ENCODE data around the gene VGLL3. TPM values are rescaled to one million over a fixed set of nuclear protein-coding genes. Genes with fewer than 3 reads are reported as not detected.
A peak's percentile ranks its signal among the peaks of the same experiment; 100 is the strongest.

The VGLL3 gene
- total RNA-seq, 8 experiments from 2014 or later = 0.32 to 207 (median 14.4) TPM

DNA sequence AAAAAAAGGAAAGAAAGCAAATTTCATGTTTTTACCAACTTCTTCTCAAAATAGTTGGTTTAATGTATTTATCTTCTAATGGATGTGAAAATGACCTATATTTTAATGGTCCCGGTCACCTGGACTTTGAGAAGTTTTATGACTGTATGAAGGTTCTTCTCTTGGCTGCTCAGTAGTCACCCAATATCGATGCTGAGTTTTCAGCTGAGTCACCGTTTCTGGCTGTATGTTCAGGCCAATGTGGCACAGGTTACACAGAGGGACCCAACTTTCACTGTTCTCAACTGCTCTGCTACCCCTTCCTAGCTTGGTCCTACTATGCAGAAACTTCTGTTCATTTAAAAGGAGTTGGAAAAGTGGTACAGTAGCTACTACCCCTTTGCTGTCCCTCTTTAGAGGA is 25.8 kb downstream of the VGLL3 start:
- WGBS, 10 experiments = 50 to 100% (median 86%) methylated on average over 1 to 3 of the region's 3 CpGs; no CpG with 5 or more reads in 2 of the 10 experiments
- Histone ChIP-seq H3K4me3 (no peak overlapping the region), H3K27ac (no peak overlapping the region), H3K4me1 (replicated peaks in 1 of 2) (no peaks in the 10 kb centered on the region)
- in situ Hi-C loops (cut with MboI; ENCODE audit: low pct_unique_long_range_greater_than_20kb in 2 of 9, low sequenced_read_pairs in 9 of 9, unreplicated experiment in 9 of 9) = loop anchor here in 2 of 9 experiments (25.0 kb wide), 1 partner anchor 178 kb away; no protein-coding TSS in a partner anchor
- no peak for ATAC-seq (replicated peaks in 6 of 8)

DNA sequence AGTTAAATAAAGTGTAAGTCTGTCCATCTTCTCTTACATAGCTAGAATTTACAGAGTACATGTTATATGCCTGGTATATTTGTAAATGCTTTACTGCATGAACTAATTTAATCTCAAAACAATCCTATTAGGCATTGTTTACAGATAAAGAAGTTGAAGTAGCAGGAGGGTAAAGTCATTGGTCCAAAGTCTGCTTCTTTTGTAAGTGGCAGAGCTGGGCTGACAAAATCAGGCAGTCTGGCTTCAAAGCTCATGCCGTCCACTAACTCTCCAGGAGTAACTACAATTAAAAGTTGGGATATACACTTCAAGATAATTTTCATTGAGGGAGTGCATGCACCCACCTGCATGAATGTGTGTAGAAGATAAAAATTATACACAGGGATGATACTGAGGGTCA is 27.3 kb downstream of the VGLL3 start:
- ATAC-seq (replicated peaks in 6 of 8) = no peak

DNA sequence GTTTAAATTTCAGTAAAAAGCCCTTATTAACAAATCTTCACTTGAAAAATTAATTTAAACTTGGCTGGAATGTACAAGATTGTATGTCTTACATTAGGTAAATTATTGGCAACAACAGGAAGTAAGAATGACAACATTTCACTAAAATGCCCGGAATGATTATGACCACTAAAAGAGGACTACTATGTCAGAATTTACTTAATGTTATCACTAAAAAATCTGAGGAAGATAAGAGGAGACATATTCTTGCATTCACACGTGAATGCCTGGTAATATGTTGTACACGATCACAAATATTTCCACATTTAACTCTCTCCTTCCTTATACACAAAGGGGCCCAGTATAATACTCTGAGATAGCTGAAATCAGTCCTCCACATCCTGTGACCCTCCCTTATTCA is 29.7 kb downstream of the VGLL3 start:
- in situ Hi-C loops (cut with MboI; ENCODE audit: low pct_unique_long_range_greater_than_20kb in 2 of 9, low sequenced_read_pairs in 9 of 9, unreplicated experiment in 9 of 9) = loop anchor here in 2 of 9 experiments (25.0 kb wide), 1 partner anchor 174 kb away; no protein-coding TSS in a partner anchor
- WGBS, 10 experiments = 11 to 90% (median 77%) methylated on average over 1 to 3 of the region's 3 CpGs
- no peak overlapping the region for H3K27ac ChIP-seq

More for the DNA sequence above, 27.3 kb downstream of the VGLL3 start:
- in situ Hi-C loops (cut with MboI; ENCODE audit: low pct_unique_long_range_greater_than_20kb in 2 of 9, low sequenced_read_pairs in 9 of 9, unreplicated experiment in 9 of 9) = loop anchor here in 2 of 9 experiments (25.0 kb wide), 1 partner anchor 176 kb away; no protein-coding TSS in a partner anchor
- Histone ChIP-seq H3K27ac (no peak overlapping the region), H3K4me1 (replicated peaks in 1 of 2) (no peaks in the 10 kb centered on the region), H3K4me3 (no peak overlapping the region)
- WGBS, 10 experiments = 90 to 100% (median 100%) methylated on average over 1 of the region's 1 CpG; no CpG with 5 or more reads in 3 of the 10 experiments

DNA sequence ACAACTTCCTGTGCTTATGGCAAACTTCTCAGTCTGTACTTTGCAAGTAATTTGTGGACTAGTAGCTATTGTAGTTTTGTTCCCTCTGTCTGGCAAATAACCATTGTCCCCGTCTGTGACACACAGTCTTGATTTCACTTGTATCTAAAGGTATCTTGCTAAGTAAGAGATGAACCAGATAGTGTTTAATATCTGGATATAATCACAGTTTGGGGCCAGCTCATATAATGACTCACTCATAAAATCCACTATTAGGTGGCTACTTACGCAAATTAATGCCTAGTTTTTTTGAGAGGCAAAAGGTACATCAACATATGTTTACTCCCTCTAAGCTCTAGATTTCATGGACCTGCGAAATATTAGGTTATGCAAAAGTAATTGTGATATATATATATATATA is 30.4 kb downstream of the VGLL3 start:
- no peak overlapping the region for H3K4me3 ChIP-seq
- H3K4me1 ChIP-seq (replicated peaks in 1 of 2) = no peaks in the 10 kb centered on the region
- WGBS, 10 experiments = 14 to 100% (median 93%) methylated on average over 1 to 3 of the region's 3 CpGs; no CpG with 5 or more reads in 3 of the 10 experiments
- ATAC-seq (replicated peaks in 6 of 8) = no peak
- H3K27ac ChIP-seq = no peak overlapping the region
- in situ Hi-C loops (cut with MboI; ENCODE audit: low pct_unique_long_range_greater_than_20kb in 2 of 9, low sequenced_read_pairs in 9 of 9, unreplicated experiment in 9 of 9) = loop anchor here in 2 of 9 experiments (25.0 kb wide), 1 partner anchor 173 kb away; no protein-coding TSS in a partner anchor

More for the DNA sequence above, 29.7 kb downstream of the VGLL3 start:
- no peak for ATAC-seq (replicated peaks in 6 of 8)
- no peaks in the 10 kb centered on the region for H3K4me1 ChIP-seq (replicated peaks in 1 of 2)
- no peak overlapping the region for H3K4me3 ChIP-seq

DNA sequence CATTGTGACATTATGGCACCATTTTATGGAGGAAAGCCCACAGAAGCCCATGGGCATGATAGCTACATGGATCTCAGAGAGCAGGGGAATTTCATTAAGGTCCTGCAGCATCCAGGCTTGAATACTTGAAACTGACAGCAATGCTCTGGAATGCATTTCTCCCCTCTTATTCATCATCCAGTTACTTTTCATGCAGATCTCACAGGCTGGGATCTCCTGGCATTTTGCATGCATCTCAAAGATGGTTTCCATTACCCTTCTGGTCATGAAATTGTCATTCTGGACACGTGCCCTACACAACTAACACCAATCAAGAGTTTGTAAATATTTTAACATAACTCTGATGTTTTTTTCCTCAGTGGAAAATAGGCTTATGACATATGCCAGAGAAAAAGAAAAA is 32.4 kb downstream of the VGLL3 start:
- peak in 3 of 8 experiments; percentile 71 to 89 (median 85) for ATAC-seq (replicated peaks in 6 of 8)
- in situ Hi-C loops (cut with MboI; ENCODE audit: low pct_unique_long_range_greater_than_20kb in 2 of 9, low sequenced_read_pairs in 9 of 9, unreplicated experiment in 9 of 9) = loop anchor here in 2 of 9 experiments (25.0 kb wide), 1 partner anchor 171 kb away; no protein-coding TSS in a partner anchor
- Histone ChIP-seq H3K27ac (no peak overlapping the region), H3K4me1 (replicated peaks in 1 of 2) (no peaks in the 10 kb centered on the region), H3K4me3 (no peak overlapping the region)
- whole genome bisulfite sequencing, 10 experiments = 0 to 57% (median 18%) methylated on average over 1 of the region's 1 CpG; no CpG with 5 or more reads in 4 of the 10 experiments

DNA sequence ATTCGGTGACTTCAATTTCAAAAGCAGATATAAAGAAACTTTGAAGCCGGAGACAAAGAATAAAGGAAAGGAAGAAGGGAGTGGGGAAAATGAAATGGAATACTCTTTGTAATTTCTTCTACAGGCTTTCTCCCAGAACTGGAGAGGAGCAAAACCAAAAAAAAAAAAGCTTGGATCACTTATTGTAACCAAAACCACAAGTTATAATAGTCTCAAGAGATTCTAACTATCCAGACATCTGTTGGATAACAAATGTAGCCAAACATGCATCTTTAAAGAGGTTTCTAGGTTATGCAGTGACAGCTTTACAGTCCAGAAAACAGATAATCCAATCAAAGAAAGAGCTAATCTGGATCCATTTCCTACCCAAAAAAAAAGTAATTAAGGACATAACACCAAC is 36.2 kb downstream of the VGLL3 start:
- ATAC-seq (replicated peaks in 6 of 8) = no peak
- in situ Hi-C loops (cut with MboI; ENCODE audit: low pct_unique_long_range_greater_than_20kb in 2 of 9, low sequenced_read_pairs in 9 of 9, unreplicated experiment in 9 of 9) = loop anchor here in 2 of 9 experiments (25.0 kb wide), 1 partner anchor 167 kb away; no protein-coding TSS in a partner anchor
- Histone ChIP-seq H3K27ac (no peak overlapping the region), H3K4me1 (replicated peaks in 1 of 2) (no peaks in the 10 kb centered on the region), H3K4me3 (no peak overlapping the region)
- WGBS, 10 experiments = 0 to 100% (median 78%) methylated on average over 1 to 2 of the region's 2 CpGs

DNA sequence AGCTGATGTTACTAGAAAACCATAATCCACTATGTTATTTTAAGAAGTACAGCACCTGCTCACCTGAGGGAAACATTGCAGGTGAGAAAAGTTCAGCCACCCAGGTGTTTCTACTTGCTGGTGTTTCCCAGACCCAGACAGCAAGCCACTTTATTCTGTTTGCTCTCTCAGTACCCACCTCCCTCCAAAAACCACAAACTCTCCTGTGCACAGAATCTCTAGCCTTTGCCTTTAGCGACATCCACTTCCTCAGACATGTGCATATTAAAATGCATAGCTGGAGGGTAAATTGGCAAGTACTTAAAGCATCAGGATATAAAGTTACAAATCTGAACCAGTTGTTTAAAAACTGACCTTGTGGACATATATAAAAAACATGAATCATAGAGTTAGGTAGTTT is 36.7 kb downstream of the VGLL3 start:
- H3K4me1 ChIP-seq (replicated peaks in 1 of 2) = no peaks in the 10 kb centered on the region
- 0 to 86% (median 0%) methylated on average over 1 of the region's 1 CpG; no CpG with 5 or more reads in 5 of the 10 experiments for WGBS, 10 experiments
- peak in 3 of 8 experiments; percentile 27 to 80 (median 34) for ATAC-seq (replicated peaks in 6 of 8)
- H3K27ac ChIP-seq = no peak overlapping the region
- no peak overlapping the region for H3K4me3 ChIP-seq
- in situ Hi-C loops (cut with MboI; ENCODE audit: low pct_unique_long_range_greater_than_20kb in 2 of 9, low sequenced_read_pairs in 9 of 9, unreplicated experiment in 9 of 9) = loop anchor here in 2 of 9 experiments (25.0 kb wide), 1 partner anchor 167 kb away; no protein-coding TSS in a partner anchor

DNA sequence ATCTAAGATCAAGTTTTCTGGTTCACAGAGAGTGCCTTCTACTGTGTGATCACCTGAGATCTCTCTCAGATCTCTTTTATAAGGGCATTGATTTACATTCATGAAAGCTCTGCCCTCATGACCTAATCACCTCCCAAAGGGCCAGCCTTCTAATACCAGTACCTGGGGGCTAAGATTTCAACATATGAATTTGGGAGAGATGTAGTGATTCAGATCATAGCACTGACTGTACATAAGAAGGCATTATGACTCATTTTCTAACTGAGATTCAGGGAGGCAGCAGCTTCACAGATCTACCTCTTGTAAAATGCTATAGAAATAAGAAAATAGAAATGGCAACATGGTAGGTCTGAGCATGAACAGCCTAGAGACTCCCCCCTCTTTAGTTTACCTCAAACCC is 39.6 kb downstream of the VGLL3 start:
- Histone ChIP-seq H3K4me3 (no peak overlapping the region), H3K4me1 (replicated peaks in 1 of 2) (peaks cover 2 to 3% of the 10 kb centered on the region in 2 donors), H3K27ac (no peak overlapping the region)
- peak in 3 of 8 experiments; percentile 10 to 57 (median 32) for ATAC-seq (replicated peaks in 6 of 8)
- in situ Hi-C loops (cut with MboI; ENCODE audit: low pct_unique_long_range_greater_than_20kb in 2 of 9, low sequenced_read_pairs in 9 of 9, unreplicated experiment in 9 of 9) = loop anchor here in 2 of 9 experiments (25.0 kb wide), 1 partner anchor 164 kb away; no protein-coding TSS in a partner anchor

DNA sequence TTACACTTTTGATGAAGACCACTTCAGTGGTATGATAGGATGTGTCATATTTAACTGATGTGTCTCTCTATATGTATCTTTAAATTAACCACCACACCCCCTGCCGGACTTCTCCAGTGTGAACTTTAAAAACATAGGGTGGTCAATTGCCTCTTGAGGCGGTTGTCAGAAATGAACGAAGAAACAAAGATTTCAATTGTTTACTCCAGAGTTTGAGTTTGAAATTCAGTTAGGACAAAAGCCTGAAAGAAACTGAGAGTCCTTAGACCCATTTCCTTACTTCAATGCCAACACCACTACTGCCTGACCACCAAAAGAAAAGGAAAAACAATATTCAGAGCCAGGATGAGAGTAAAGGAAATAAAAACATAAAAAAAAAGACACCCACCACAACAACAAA is 40.2 kb downstream of the VGLL3 start:
- WGBS, 10 experiments = 88 to 100% (median 92%) methylated on average over 2 to 3 of the region's 3 CpGs; no CpG with 5 or more reads in 2 of the 10 experiments
- no peak for ATAC-seq (replicated peaks in 6 of 8)
- H3K27ac ChIP-seq = no peak overlapping the region
- H3K4me1 ChIP-seq (replicated peaks in 1 of 2) = peaks cover 2 to 3% of the 10 kb centered on the region in 2 donors
- no peak overlapping the region for H3K4me3 ChIP-seq
- in situ Hi-C loops (cut with MboI; ENCODE audit: low pct_unique_long_range_greater_than_20kb in 2 of 9, low sequenced_read_pairs in 9 of 9, unreplicated experiment in 9 of 9) = loop anchor here in 2 of 9 experiments (25.0 kb wide), 1 partner anchor 163 kb away; no protein-coding TSS in a partner anchor

DNA sequence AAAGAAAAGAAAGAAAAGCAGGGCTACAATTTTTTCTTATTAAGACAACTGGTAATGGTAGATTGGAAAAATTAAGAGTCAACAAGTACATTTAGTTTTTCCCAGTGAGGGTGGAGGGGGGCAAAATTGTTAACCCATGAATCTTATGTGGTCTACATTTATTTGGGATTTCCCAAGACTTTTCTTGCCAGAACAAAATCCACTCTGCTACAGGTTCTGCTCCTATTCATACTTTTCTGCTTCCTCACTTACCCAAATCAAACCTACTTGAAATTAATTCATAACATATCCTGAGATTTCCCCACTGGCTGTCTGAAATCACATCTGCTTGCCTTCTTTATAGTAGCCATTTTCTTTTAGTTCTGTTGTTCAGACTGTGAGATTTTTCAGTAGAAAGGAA is 41.1 kb downstream of the VGLL3 start:
- ATAC-seq (replicated peaks in 6 of 8) = no peak
- Histone ChIP-seq H3K4me1 (replicated peaks in 1 of 2) (peaks cover 2 to 3% of the 10 kb centered on the region in 2 donors), H3K27ac (no peak overlapping the region), H3K4me3 (no peak overlapping the region)
- in situ Hi-C loops (cut with MboI; ENCODE audit: low pct_unique_long_range_greater_than_20kb in 2 of 9, low sequenced_read_pairs in 9 of 9, unreplicated experiment in 9 of 9) = loop anchor here in 2 of 9 experiments (25.0 kb wide), 1 partner anchor 163 kb away; no protein-coding TSS in a partner anchor

DNA sequence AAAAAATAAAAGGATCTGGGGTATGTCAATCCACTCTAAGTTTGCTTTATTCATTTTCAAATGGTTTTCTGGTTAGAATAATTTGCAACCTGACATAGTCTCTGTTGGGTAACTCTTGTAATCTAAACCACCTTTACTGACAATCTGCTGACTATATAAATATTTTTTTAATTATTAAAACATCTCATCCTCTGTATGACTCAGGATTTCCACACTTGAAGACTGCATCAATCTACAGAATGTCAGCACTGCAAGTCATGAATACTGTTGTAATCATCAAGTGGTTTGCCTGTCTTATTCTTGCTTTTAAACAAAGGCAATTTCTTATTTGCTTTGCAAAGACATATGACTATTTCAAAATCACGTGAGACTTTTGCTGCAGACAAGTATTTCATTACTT is 42.1 kb downstream of the VGLL3 start:
- Histone ChIP-seq H3K4me1 (replicated peaks in 1 of 2) (peaks cover 2 to 3% of the 10 kb centered on the region in 2 donors), H3K4me3 (no peak overlapping the region), H3K27ac (no peak overlapping the region)
- 0 to 100% (median 60%) methylated on average over 1 of the region's 1 CpG; no CpG with 5 or more reads in 1 of the 10 experiments for WGBS, 10 experiments
- ATAC-seq (replicated peaks in 6 of 8) = peak in 7 of 8 experiments; percentile 27 to 91 (median 47)
- in situ Hi-C loops (cut with MboI; ENCODE audit: low pct_unique_long_range_greater_than_20kb in 2 of 9, low sequenced_read_pairs in 9 of 9, unreplicated experiment in 9 of 9) = no loop called here

DNA sequence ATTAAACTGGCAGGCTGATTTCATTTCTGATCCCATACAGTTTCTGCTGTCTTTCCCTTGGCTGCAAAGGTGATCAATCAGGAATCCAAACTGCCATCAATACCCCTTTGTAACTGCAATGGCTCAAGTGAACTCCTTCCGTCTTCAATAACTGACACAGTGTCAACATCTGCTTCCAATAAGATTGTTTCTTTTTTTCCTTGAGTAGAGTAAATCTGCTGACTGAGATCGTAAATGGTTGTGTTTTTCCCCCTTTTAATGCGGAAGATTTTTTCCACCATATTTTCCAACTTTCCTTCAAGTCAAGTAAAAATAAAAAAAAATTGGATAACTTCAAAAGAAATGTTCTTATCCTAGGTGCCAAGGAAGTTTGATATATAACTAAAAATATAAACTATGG is 48.7 kb downstream of the VGLL3 start:
- H3K4me3 ChIP-seq = no peak overlapping the region
- H3K27ac ChIP-seq = no peak overlapping the region
- 25 to 100% (median 82%) methylated on average over 1 to 3 of the region's 3 CpGs; no CpG with 5 or more reads in 2 of the 10 experiments for WGBS, 10 experiments
- H3K4me1 ChIP-seq (replicated peaks in 1 of 2) = no peaks in the 10 kb centered on the region
- in situ Hi-C loops (cut with MboI; ENCODE audit: low pct_unique_long_range_greater_than_20kb in 2 of 9, low sequenced_read_pairs in 9 of 9, unreplicated experiment in 9 of 9) = no loop called here
- no peak for ATAC-seq (replicated peaks in 6 of 8)

DNA sequence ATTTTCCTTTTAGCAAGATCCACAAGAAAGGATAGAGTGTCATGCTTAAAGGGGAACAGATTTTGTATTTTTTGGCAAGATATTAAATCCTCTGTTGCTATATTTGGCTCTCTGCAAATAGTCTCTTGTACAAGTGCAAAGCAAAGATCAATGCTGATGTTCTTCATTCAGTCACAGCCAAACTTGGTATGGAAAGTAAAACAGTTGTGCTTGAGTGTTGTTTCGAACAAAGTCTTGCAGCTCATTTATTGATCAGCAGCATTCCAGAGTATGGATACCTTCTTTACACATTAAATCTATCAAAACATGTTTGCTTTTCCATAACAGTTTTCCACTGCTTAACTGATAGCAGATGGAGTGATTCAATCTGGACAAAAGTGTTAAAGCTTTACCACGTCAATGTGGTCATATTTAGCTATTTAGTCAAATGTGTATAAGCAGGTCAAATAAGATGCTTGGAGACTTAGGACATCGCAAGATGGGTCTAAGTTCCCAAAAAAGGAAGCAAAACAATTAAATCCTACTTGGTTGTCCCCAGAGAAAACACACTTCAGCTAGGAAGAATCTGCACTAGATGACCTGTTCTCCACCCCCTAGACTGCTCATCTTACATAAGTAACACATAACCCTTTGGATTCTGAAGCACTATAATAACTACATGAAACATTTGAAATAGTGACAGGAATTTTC is 52.4 kb downstream of the VGLL3 start:
- ATAC-seq (replicated peaks in 6 of 8) = no peak
- Histone ChIP-seq H3K4me1 (replicated peaks in 1 of 2) (no peaks in the 10 kb centered on the region), H3K27ac (no peak overlapping the region), H3K4me3 (no peak overlapping the region)
- in situ Hi-C loops (cut with MboI; ENCODE audit: low pct_unique_long_range_greater_than_20kb in 2 of 9, low sequenced_read_pairs in 9 of 9, unreplicated experiment in 9 of 9) = no loop called here
- 14 to 100% (median 86%) methylated on average over 1 to 3 of the region's 3 CpGs; no CpG with 5 or more reads in 2 of the 10 experiments for WGBS, 10 experiments

Measured in motor neuron (in vitro differentiated cells).